Measurements from ENCODE around the gene HAPSTR1. TPM values are rescaled to one million over a fixed set of nuclear protein-coding genes. Genes with fewer than 3 reads are reported as not detected.
"Not testable (repeated sequence)": the region's sequence is repeated elsewhere in the genome, so short reads cannot be mapped to it uniquely, and the experiment has no call there.

Gene HAPSTR1
- total and polyA plus RNA-seq, 10 donors, result 7.3 to 84.1 (median 74.3) TPM

DNA sequence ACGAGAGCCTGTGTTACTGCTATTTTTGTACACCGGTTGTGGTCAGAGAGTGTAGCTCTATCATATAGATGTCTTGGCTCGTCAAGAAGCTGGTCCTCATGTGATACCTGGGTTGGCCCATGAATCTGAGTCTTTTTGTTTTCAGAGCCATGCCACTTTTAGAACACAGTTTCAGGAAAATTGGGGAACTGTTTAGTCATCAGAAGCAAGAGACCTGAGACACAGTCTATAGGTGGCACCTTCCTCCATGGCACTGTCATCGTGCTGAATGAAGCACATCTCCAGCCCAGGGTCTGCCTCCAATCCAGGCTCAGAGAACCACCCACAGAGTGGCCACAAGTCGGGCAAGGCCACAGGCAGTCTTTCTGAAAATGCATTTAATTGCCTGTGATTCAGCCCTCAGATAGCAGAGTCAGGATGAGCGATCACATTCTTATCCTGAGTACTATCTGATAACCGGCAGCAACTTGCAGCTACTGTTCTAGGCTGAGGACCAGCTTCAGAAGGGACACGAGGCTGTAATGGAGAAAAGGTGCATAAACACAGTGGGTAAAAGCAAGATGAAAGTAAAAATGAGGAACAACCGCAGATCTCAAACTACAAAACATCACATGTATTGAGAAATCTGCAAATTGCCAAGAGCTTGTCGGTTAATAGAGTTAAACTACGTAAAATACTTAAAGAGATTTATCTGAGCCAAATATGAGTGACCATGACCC is 14.2 kb upstream of the HAPSTR1 start:
- Histone ChIP-seq H3K36me3 (no peaks in the 10 kb centered on the region), H3K4me1 (peaks cover 0 to 53% (median 24%) of the 10 kb centered on the region in 6 donors), H3K4me3 (peak overlapping the region in 1 of 8 donors; percentile 43), H3K27ac (peak overlapping the region in 7 of 8 donors; percentile 65 to 90 (median 79)), H3K27me3 (replicated peaks in 1 of 7) (no peaks in the 10 kb centered on the region), H3K9me3 (peaks cover 0 to 15% (median 6%) of the 10 kb centered on the region in 8 donors)
- WGBS, 5 donors, result 63 to 69% (median 66%) methylated on average over 11 of the region's 11 CpGs
- no peak for DNase-seq
- TF ChIP-seq POLR2AphosphoS5 (IDR thresholded peaks at IDR 0.05), result no peak
- TF ChIP-seq POLR2A (IDR thresholded peaks at IDR 0.05), result no peak
- TF ChIP-seq, protein P1, sequence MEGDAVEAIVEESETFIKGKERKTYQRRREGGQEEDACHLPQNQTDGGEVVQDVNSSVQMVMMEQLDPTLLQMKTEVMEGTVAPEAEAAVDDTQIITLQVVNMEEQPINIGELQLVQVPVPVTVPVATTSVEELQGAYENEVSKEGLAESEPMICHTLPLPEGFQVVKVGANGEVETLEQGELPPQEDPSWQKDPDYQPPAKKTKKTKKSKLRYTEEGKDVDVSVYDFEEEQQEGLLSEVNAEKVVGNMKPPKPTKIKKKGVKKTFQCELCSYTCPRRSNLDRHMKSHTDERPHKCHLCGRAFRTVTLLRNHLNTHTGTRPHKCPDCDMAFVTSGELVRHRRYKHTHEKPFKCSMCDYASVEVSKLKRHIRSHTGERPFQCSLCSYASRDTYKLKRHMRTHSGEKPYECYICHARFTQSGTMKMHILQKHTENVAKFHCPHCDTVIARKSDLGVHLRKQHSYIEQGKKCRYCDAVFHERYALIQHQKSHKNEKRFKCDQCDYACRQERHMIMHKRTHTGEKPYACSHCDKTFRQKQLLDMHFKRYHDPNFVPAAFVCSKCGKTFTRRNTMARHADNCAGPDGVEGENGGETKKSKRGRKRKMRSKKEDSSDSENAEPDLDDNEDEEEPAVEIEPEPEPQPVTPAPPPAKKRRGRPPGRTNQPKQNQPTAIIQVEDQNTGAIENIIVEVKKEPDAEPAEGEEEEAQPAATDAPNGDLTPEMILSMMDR (IDR thresholded peaks at IDR 0.05 in 8 of 11, conservative IDR thresholded peaks at IDR 0.05 in 3 of 11), result no peak
- intact Hi-C loops (cut with DNase I; ENCODE audit: low total_unique reads), result no loop called here

DNA sequence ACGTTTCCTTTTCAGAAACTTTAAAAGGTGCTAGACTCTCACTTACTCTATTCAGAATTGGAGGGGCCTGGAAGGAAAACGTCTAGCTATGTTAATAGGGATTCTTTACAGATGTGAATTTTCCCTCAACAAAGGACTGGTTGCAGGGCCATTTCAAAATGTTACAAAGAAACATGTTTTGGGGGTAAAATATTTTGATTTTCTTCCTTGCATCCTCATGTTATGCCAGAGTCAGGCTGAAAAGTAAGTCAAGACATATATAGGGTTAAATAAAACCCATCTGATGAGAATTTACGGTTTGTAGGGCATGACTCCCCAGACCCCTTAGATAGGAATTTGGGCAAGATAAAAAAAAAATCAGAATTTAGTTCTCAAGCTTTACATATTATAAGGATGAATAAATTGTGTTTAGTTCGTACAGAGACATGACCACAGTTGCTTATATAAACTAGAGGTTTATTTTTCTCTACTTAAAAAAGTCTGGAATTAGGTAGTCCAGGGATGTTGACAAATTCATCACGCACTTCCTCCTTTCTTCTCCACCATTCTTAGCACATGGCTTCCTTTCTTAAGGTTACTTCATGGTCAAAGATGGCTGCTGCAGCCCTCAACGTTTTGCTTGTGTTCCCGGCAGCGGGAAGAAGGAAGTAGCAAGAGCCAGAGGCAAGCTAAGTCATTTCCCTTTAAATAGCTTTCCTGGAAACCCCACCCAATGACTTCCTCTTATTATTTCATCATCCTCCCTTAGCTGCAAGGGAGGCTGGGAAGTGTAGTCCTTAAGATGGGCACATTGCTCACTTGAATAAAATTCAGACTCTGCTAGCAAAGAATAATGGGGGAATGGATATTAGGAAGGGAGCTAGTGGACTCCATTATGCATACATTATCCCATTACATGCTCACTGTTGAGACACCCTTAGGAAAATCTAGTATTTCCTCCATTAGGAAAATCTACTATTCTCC is 12.7 kb upstream of the HAPSTR1 start:
- H3K27ac ChIP-seq, result peak overlapping the region; percentile 42 to 90 (median 79)

DNA sequence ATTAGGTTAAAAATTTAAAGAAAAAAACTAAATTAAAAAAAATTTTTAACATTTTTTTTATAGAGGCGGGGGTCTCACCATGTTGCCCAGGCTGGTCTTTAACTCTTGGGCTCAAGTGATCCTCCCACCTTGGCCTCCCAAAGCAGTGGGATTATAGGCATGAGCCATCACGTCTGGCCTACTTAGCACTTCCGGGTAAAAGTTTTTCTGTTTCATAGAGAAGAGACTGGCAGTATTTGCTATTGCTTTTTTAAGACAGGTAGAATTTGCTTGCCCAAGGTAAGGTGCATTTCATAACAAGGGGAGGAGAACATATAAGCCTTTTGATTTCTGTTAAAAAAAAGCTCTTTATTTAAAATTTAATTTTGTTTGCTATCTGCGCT is 12.0 kb upstream of the HAPSTR1 start:
- Histone ChIP-seq H3K36me3 (no peaks in the 10 kb centered on the region), H3K4me1 (peaks cover 0 to 50% (median 24%) of the 10 kb centered on the region in 6 donors), H3K27ac (peak overlapping the region in 4 of 8 donors; percentile 17 to 90 (median 86)), H3K4me3 (no peak overlapping the region), H3K27me3 (replicated peaks in 1 of 7) (no peaks in the 10 kb centered on the region), H3K9me3 (peaks cover 0 to 15% (median 6%) of the 10 kb centered on the region in 8 donors)
- intact Hi-C loops (cut with DNase I; ENCODE audit: low total_unique reads), result no loop called here
- WGBS, 5 donors, result 81 to 95% (median 92%) methylated on average over 4 of the region's 4 CpGs
- TF ChIP-seq POLR2AphosphoS5 (IDR thresholded peaks at IDR 0.05) (no peak), POLR2A (IDR thresholded peaks at IDR 0.05) (no peak)
- TF ChIP-seq, protein P1 (IDR thresholded peaks at IDR 0.05 in 8 of 11, conservative IDR thresholded peaks at IDR 0.05 in 3 of 11), result no peak
- DNase-seq, result no peak

More for the DNA sequence above, 12.7 kb upstream of the HAPSTR1 start:
- Histone ChIP-seq H3K4me3 (peak overlapping the region in 1 of 8 donors; percentile 5), H3K4me1 (peaks cover 0 to 50% (median 24%) of the 10 kb centered on the region in 6 donors), H3K9me3 (peaks cover 0 to 15% (median 6%) of the 10 kb centered on the region in 8 donors)
- 45 to 56% (median 53%) methylated on average over 8 of the region's 8 CpGs for WGBS, 5 donors
- DNase-seq; H3K36me3 ChIP-seq; intact Hi-C loops (cut with DNase I; ENCODE audit: low total_unique reads); H3K27me3 ChIP-seq (replicated peaks in 1 of 7): not testable (repeated sequence)
- TF ChIP-seq POLR2A (IDR thresholded peaks at IDR 0.05) (peak in 1 of 3 donors; percentile 16), POLR2AphosphoS5 (IDR thresholded peaks at IDR 0.05) (peak in 2 of 3 donors; percentile 41 to 94)

DNA sequence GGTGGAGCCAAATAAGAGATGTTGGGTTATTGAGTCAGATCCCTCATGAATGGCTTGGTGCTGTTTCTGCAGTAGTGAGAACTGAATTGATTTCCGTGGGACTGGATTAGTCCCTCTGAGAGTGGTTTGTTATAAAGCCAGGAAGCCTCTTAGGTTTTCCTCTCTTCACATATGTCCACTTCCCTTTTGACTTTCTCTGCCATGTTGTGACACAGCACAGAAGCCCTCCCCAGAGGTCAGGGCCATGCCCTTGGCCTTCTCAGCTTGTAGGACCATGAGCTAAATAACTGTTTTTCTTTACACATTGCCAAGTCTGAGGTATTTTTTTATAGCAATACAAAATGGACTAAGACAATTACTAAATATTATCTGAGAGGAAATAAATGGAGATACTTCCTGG is 10.3 kb upstream of the HAPSTR1 start:
- Histone ChIP-seq H3K27me3 (replicated peaks in 1 of 7) (no peaks in the 10 kb centered on the region), H3K4me1 (peaks cover 0 to 50% (median 24%) of the 10 kb centered on the region in 6 donors), H3K4me3 (no peak overlapping the region), H3K27ac (peak overlapping the region in 7 of 8 donors; percentile 37 to 90 (median 59)), H3K9me3 (peaks cover 0 to 15% (median 6%) of the 10 kb centered on the region in 8 donors), H3K36me3 (no peaks in the 10 kb centered on the region)
- intact Hi-C loops (cut with DNase I; ENCODE audit: low total_unique reads), result no loop called here
- TF ChIP-seq POLR2AphosphoS5 (IDR thresholded peaks at IDR 0.05), result peak in 1 of 3 donors; percentile 40
- TF ChIP-seq, protein P1 (IDR thresholded peaks at IDR 0.05 in 8 of 11, conservative IDR thresholded peaks at IDR 0.05 in 3 of 11), result no peak
- 38 to 67% (median 58%) methylated on average over 1 of the region's 1 CpG for WGBS, 5 donors
- no peak for DNase-seq

Measured in spleen (tissue), 11 donors.